Activated naive CD4-positive, alpha-beta T cell treated with anti-CD3 and anti-CD28 coated beads, Interleukin-2, amount 50 U/mL, for 24 hours (primary cell): ENCODE measurements around the gene PRKCG.
A peak's percentile ranks its signal among the peaks of the same experiment; 100 is the strongest.
"Not testable (repeated sequence)": the region's sequence is repeated elsewhere in the genome, so short reads cannot be mapped to it uniquely, and the experiment has no call there.

Experiments used
- H3K27ac Mint-ChIP-seq: one replicate; pipeline ENCODE4 v1.8.0; 2021; ENCODE audit warnings: mild to moderate bottlenecking, mixed read lengths
- H3K27me3 Mint-ChIP-seq: one replicate; pipeline ENCODE4 v1.8.0; 2021; ENCODE audit warnings: mixed read lengths
- H3K36me3 Mint-ChIP-seq: one replicate; pipeline ENCODE4 v1.8.0; 2021; ENCODE audit warnings: mixed read lengths
- H3K4me1 Mint-ChIP-seq: one replicate; pipeline ENCODE4 v1.8.0; 2021; ENCODE audit warnings: mixed read lengths
- H3K4me3 Mint-ChIP-seq: one replicate; pipeline ENCODE4 v1.8.0; 2021; ENCODE audit warnings: mild to moderate bottlenecking, mixed read lengths
- H3K9me3 Mint-ChIP-seq: one replicate; pipeline ENCODE4 v1.8.0; 2021; ENCODE audit warnings: mixed read lengths

Gene PRKCG

DNA sequence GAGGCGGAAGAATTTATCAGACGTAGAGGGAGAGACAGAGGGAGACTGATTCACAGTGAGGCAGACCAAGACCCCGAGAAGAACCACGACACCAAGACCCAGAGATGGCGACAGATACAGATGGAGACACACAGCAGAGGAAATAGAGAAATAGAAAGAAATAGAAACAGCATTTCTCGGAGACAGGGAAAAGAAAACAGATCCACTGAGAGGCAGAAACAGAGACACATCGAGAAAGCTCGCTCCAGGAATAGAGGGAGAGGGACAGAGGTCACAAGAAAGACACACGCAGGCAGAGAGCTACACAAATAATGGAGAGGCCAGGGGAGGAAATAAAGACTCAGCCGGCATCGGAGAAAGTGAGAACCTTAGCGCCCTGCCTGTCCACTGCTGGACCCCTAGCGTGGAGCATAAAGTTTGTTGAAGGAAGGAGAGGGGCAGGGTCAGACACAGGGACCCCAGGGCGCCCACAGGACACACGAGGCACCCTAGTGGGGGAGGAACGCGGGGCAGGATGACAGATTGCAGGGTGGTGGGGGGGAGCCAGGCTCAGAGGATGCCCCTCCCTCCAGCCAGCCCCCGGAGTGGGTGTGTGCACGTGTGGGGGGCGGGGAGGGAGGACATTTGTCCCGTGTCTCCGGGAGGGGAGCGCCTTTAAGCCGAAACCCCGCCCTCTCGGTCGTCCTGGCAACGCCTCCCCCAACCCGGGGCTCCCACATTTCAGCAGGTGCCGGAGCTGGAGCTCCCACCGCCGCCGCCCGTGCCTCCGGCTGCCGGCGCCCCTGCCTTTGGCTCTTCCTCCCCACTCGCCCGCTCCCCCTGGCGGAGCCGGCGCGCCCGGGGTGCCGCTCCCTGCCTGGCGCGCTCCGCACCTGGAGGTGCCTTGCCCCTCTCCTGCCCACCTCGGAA, at the start of gene PRKCG:
TSS of gene PRKCG (plus strand) at position 716 of the 909 bp plus-strand sequence. CDS start 298 bp downstream, outside the sequence.
- Mint-ChIP-seq H3K4me3 (peak within 1 kb of the TSS; percentile 41), H3K4me1 (peaks cover 24% of the 10 kb centered on the region), H3K27ac (no peak within 1 kb of the TSS)

DNA sequence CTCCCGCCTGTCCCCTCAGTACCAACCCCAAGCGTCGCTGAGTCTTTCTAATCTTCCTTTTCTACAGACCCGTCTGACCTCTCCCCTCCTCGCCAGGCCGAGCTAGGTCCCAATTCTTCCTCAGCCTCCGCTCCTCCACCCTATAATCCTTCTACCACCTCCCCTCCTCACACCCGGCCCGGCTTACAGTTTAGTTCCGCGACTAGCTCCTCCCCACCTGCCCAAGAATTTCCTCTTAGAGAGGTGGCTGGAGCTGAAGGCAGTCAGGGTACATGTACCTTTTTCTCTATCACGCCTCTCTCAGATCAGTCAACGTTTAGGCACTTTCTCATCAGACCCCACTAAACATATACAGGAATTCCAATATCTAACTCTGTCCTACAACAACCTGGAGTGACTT, 49.1 kb upstream of the PRKCG start:
- H3K4me3 Mint-ChIP-seq, H3K9me3 Mint-ChIP-seq, H3K4me1 Mint-ChIP-seq, H3K27ac Mint-ChIP-seq, H3K36me3 Mint-ChIP-seq: not testable (repeated sequence)
- H3K27me3 Mint-ChIP-seq, result peaks cover 31% of the 10 kb centered on the region

More for the DNA sequence above, at the start of gene PRKCG:
- Mint-ChIP-seq H3K27me3 (peaks cover 11% of the 10 kb centered on the region), H3K36me3 (peaks cover 3% of the 10 kb centered on the region), H3K9me3 (no peaks in the 10 kb centered on the region)

DNA sequence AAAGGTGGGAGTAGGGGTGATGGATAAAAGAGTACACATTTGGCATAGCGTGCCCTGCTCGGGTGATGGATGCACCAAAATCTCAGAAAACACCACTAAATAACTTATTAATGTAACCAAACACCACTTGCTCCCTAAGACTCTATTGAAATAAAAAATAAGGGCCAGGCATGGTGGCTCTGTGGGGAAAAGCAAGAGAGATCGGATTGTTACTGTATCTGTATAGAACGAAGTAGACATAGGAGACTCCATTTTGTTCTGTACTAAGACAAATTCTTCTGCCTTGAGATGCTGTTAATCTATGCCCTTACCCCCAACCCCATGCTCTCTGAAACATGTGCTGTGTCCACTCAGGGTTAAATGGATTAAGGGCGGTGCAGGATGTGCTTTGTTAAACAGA, 43.6 kb upstream of the PRKCG start:
- not testable (repeated sequence) for H3K27ac Mint-ChIP-seq, H3K36me3 Mint-ChIP-seq, H3K4me1 Mint-ChIP-seq, H3K4me3 Mint-ChIP-seq, H3K9me3 Mint-ChIP-seq
- peaks cover 12% of the 10 kb centered on the region for H3K27me3 Mint-ChIP-seq

DNA sequence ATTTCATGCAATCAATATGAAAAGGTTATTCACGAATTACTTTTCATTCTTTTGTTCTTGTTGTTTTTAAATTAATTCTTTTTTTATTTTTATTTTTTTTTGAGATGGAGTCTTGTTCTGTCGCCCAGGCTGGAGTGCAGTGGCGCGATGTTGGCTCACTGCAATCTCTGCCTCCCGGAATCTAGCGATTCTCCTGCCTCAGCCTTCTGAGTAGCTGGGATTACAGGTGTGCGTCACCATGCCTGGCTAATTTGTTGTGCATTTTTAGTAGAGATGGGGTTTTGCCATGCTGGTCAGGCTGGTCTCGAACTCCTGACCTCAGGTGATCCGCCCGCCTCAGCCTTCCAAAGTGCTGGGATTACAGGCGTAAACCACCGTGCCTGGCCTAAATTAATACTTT, 41.8 kb upstream of the PRKCG start:
- not testable (repeated sequence) for H3K36me3 Mint-ChIP-seq, H3K4me1 Mint-ChIP-seq, H3K27ac Mint-ChIP-seq, H3K9me3 Mint-ChIP-seq, H3K27me3 Mint-ChIP-seq, H3K4me3 Mint-ChIP-seq

DNA sequence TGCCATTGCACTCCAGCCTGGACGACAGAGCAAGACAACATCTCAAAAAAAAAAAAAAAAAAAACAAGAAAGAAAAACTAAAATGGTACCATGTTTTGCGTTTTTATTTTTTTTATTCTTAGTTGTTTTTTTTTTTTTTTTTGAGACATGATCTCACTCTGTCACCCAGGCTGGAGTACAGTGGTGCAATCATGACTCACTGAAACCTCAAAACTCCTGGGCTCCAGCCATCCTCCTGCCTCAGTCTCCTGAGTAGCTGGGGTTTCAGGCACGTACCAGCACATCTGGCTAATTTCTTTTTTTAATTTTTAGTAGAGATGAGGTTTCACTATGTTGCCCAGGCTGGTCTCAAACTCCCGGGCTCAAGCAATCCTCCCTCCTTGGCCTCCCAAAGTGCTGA, 41.1 kb upstream of the PRKCG start:
- not testable (repeated sequence) for H3K36me3 Mint-ChIP-seq, H3K27me3 Mint-ChIP-seq, H3K27ac Mint-ChIP-seq, H3K9me3 Mint-ChIP-seq, H3K4me3 Mint-ChIP-seq, H3K4me1 Mint-ChIP-seq

DNA sequence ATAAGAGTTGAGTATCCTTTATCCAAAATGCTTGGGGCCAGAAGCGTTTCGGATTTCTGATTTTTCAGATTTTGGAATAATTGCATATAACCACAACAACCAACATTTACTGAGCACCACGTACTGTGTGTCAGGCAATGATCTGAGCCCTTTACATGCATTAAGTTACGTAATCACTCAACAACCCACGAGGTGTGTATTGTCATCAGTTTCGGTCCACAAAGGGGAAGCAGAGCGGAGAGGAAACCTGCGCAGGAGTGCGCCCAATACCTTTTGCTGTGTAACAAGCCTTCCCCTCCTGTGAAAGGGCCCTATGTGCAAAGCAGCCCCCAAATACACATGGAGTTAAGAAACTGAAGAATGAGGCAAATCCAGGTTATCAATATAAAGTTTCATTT, 37.1 kb upstream of the PRKCG start:
- Mint-ChIP-seq H3K4me1 (peaks cover 5% of the 10 kb centered on the region), H3K27me3 (peaks cover 16% of the 10 kb centered on the region), H3K36me3 (no peaks in the 10 kb centered on the region), H3K4me3 (no peak overlapping the region), H3K27ac (no peak overlapping the region), H3K9me3 (no peaks in the 10 kb centered on the region)

DNA sequence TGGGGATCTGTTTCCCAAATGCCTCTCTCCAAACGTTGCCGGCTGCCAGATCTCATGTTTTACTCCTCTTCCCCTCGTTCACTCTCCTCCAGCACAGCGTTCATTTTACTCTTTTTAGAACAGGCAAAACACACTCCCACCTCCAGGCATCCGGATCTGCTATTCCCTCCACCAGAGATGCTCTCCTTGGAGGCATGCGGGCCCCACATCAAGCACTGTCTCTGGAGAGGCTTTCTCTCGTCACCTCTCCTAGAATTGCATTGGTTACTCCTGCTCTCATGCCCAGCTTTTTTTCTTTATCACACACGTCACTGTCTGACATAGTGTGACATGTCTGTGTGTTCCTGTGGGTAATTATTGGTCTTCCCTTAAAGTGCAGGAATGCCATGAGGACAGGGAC, 34.4 kb upstream of the PRKCG start:
- H3K27ac Mint-ChIP-seq, result no peak overlapping the region
- no peak overlapping the region for H3K4me3 Mint-ChIP-seq
- H3K36me3 Mint-ChIP-seq, result no peaks in the 10 kb centered on the region
- no peaks in the 10 kb centered on the region for H3K9me3 Mint-ChIP-seq
- peaks cover 21% of the 10 kb centered on the region for H3K27me3 Mint-ChIP-seq
- H3K4me1 Mint-ChIP-seq, result no peaks in the 10 kb centered on the region

DNA sequence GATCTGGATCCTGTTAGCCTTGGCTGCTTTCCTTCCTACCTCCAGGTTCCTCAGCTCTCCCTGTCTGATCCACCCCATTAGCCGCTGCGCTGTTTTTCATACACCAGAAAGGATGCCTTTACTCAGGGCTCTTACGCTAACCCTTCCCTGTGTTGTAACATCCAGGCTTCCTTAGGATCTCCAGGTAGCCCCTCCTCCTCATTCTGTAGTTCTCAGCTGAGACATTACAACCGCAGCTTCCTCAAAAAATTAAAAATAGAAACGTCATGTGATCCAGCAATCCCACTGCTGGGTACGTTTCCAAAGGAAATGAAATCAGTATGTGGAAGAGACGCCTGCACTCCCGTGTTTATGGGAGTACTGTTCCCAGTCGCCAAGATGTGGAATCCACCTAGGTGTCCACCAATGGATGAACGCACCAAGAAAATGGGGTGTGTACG, 32.7 kb upstream of the PRKCG start:
- H3K4me3 Mint-ChIP-seq, result no peak overlapping the region
- no peaks in the 10 kb centered on the region for H3K9me3 Mint-ChIP-seq
- peaks cover 23% of the 10 kb centered on the region for H3K27me3 Mint-ChIP-seq
- no peaks in the 10 kb centered on the region for H3K4me1 Mint-ChIP-seq
- H3K36me3 Mint-ChIP-seq, result no peaks in the 10 kb centered on the region
- no peak overlapping the region for H3K27ac Mint-ChIP-seq

DNA sequence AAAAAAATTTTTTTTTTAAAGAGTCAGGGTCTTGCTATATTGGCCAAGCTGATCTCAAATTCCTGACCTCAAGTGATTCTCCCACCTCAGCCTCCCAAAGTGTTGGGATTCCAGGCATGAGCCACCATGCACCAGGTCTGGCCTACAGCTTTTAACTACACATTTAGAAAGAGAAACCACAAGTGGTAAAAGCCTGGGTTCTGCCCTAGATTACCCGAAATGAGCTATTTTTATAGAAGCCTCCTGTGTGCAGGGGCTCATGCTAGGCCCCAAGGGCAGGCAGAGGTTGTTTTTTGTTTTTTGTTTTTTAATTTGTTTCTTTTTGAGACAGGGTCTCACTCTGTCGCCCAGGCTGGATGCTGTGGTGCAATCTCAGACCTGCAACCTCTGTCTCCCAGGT, 28.3 kb upstream of the PRKCG start:
- H3K27me3 Mint-ChIP-seq, result peaks cover 18% of the 10 kb centered on the region
- no peaks in the 10 kb centered on the region for H3K9me3 Mint-ChIP-seq
- H3K27ac Mint-ChIP-seq, result no peak overlapping the region
- no peak overlapping the region for H3K4me3 Mint-ChIP-seq
- H3K36me3 Mint-ChIP-seq, result no peaks in the 10 kb centered on the region
- no peaks in the 10 kb centered on the region for H3K4me1 Mint-ChIP-seq

DNA sequence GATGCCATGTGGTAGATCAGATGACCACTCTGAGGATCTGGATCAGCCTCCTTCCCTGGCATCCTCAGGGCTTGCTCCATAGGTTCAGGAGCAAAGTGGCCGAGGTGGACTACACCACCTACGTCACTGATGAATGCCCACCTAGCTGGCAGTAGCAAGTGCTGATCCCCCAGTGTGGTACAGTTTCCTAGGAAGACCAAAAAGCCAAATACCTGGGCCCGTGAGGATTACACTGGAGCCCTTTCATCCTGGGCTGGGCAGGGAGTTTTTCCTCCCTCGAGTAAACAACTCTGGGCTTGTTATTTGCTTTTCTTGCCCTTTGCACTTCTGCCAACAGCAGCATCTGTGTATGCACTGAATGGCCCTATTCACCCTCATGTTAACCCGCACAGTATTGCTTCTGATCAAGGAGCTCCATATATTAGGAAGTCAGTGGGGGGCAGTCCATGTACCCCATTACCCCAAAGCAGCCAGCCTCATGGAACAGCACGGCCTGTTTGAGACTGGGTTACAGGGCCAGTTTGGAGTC, 17.6 kb upstream of the PRKCG start:
- Mint-ChIP-seq H3K27ac (no peak overlapping the region), H3K4me3 (no peak overlapping the region), H3K9me3 (no peaks in the 10 kb centered on the region), H3K4me1 (peaks cover 29% of the 10 kb centered on the region), H3K27me3 (no peaks in the 10 kb centered on the region), H3K36me3 (no peaks in the 10 kb centered on the region)

DNA sequence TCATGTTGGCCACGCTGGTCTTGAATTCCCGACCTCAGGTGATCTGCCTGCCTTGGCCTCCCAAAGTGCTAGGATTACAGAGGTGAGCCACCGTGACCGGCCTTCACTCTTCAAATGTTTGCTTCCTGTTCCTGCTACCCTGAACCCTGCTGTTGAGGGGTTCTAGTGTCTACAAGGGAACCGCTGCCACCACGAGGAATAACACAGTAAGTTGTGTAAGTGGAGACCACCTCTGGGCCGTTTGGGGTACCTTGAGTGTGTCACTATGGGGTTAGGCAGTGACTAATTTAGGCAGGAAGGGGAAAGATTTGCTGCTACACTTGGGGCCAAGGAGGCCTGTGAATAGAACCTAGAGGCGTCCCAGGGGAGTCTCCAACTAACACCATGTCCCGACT, 16.5 kb upstream of the PRKCG start:
- Mint-ChIP-seq H3K27me3 (no peaks in the 10 kb centered on the region), H3K9me3 (no peaks in the 10 kb centered on the region), H3K4me3 (peak overlapping the region; percentile 96), H3K4me1 (peaks cover 31% of the 10 kb centered on the region), H3K36me3 (no peaks in the 10 kb centered on the region), H3K27ac (no peak overlapping the region)

DNA sequence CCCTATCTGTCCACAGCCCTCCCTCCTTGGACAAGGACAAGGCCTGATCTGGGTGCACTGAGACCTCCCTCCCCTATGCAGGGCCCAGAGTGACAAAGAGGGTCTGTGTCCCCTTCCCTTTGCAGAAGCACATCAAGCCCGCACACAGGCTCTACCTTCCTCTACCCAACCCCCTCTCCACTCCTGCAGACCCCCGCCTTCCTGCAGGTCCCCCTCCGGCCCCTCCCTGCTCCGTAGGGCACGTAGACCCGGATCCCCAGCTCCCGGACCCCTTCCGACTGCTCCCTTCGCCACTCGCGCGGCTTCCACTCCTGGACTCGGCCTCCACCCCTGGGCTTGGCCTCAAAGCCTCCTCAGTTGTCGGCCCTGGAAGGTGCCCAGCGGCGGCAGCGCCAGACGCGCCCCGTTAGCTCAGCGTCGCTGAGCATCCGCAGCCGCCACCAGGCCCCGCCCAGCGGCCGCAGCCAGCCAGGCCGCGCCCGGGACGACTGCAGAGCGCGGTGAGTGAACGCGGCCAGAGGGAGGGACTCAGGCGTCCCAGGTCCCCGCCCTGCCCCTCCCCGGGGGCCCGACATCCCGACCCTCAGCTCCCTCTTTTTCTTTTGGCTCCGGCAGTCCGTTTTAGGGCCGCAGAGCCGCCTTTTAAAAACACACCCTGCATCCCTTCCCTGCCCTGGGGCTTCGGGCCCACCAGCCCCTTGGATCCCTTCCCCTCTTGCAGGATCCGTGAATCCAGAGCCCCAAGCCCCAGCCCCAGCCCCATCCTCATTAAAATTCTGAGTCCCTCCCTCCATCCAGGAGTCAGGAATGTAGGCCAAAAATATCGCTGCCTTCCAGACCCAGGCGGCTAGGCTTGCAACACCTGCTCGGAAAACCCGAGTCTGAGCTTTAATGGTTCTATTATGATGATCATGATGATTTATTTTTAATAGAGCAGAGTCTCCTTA, 15.8 kb upstream of the PRKCG start:
- no peaks in the 10 kb centered on the region for H3K9me3 Mint-ChIP-seq
- H3K27ac Mint-ChIP-seq, result peak overlapping the region; percentile 83
- no peaks in the 10 kb centered on the region for H3K36me3 Mint-ChIP-seq
- no peaks in the 10 kb centered on the region for H3K27me3 Mint-ChIP-seq
- peaks cover 38% of the 10 kb centered on the region for H3K4me1 Mint-ChIP-seq
- H3K4me3 Mint-ChIP-seq, result peak overlapping the region; percentile 96

DNA sequence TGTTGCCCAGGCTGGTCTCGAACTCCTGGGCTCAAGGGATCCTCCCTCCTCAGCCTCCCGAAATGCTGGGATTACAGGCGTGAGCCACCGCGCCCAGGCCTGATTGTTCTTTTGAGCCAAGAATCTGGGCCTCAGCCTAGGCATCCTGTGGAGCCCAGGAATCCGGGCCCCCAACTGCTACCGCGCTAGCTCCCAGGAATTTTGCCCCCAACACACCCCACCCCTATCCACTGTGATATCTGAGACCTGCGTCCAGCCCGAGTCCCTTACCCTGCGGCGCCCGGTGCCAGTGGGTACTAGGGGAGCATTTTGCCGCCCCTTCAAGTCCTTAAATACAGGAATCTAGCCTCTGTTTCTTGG, 15.2 kb upstream of the PRKCG start:
- Mint-ChIP-seq H3K27ac (peak overlapping the region; percentile 90), H3K36me3 (peaks cover 4% of the 10 kb centered on the region), H3K27me3 (no peaks in the 10 kb centered on the region), H3K4me1 (peaks cover 44% of the 10 kb centered on the region), H3K4me3 (peak overlapping the region; percentile 96), H3K9me3 (no peaks in the 10 kb centered on the region)

DNA sequence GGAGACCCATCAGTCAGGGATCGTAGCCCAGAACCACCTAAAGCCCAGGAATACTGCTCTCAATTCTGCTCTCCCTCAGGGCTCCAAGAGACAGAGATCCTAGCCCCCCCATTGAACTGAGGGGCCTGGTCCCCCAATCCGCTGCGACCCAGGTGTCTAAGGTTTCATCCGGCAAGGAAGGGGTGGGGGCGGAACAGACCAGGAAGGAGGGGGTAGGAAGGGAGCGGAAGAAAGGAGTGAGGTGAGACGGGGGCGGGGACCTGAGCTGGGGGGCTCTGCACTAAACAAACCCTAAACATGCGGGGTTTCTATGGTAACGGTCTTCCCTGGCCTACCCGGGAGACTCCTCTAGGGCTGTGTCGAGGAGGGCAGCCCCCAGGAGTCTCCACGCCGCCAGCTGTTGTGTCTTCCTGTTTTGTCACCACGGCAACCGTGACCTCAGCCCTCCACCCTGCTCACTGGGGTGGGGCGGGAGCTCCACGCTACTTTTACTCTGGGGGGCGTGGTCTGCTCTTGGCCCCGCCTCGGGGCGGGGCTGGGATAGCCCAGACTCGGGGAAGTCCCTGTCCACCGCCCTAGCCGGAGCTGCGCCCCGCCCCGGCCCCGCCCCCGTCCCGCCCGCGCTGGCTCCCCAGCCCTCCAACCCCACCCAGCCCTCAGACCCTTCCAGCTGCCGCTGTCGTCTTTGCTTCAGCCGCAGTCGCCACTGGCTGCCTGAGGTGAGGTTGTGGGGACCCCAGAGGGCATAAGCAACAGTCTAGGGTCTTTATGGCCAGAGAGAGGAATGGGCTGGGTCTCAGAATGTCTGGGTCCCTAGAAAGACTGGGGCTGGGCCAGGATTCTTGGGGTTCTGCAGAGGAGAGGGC, 14.5 kb upstream of the PRKCG start, which contains the start of gene MYADM:
TSS of gene MYADM (plus strand) at position 659 of the 866 bp plus-strand sequence. CDS start 5,647 bp downstream, outside the sequence.
- Mint-ChIP-seq H3K9me3 (no peaks in the 10 kb centered on the region), H3K4me1 (peaks cover 44% of the 10 kb centered on the region), H3K27ac (peak within 1 kb of the TSS; percentile 90), H3K27me3 (no peaks in the 10 kb centered on the region), H3K4me3 (peak within 1 kb of the TSS; percentile 96), H3K36me3 (peaks cover 4% of the 10 kb centered on the region)
